ENCODE data around the gene SLC22A5. TPM values are rescaled to one million over a fixed set of nuclear protein-coding genes. Genes with fewer than 3 reads are reported as not detected.

SLC22A5 gene
- polyA plus RNA-seq, 3 donors: 50.9 to 66.9 (median 53.4) TPM

DNA sequence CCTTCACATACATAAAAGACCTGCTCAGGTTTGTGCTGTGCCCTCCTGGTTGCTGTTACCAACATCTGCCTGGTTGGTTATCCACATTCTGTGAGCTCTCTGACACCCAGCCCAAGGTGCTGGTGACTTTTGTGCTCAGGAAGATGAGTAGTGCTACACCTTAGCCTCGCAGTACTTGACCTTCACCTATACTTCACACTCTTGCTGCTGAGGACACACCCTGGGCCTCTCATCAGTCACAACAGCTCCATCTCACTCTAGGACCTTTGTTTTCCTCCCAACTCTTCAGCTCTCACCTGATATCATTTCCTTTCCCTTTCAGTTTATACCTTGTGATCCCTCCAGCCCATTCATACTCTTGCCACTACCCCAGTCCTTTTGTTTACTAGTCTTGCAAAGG lies 10.7 kb upstream of the SLC22A5 start:
- no peak for DNase-seq

DNA sequence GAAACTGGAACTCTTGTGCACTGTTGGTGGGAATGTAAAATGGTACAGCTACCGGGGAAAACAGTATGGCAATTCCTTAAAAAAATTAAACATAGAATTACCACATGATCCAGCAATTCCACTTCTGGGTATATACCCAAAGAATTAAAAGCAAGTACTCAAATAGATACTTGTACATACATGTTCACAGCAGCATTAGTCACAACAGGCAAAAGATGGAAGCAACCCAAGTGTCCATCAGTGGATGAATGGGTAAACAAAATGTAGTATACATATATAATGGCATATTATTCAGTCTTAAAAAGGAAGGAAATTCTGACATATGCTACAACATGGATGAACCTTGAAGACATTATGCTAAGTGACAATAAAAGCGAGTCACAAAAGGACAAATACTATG lies 7.4 kb upstream of the SLC22A5 start:
- DNase-seq: no peak

DNA sequence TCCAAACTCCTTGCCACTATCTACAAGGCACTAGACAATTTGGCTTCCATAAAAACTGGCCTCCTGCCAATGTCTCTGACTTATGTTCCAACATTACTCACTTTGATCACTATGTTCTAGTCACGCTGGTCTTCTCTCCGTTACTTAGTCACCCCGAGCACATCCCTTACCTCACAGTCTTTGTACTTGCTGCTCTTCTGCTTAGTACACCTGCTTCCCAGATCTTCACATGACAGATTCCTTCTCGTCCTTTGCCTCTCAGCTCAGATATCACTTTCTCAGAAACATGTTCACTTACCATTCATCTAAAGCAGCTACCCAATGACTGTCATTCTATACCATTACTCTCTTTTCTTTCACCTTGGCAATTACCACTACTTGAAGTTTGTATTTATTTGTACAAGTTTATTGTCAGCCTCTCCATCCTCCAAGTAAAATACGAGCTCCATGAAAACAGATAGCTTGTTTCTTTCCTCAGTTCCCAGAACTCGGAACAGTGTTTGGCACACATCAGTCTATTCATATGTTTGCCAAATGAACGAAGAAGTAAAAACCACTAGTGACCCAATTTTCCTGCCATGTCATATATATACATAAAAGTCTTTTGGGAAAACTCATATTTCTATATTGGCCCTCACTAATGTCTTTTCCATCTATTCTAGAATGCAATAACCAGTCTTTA lies 5.9 kb upstream of the SLC22A5 start:
- DNase-seq: no peak

DNA sequence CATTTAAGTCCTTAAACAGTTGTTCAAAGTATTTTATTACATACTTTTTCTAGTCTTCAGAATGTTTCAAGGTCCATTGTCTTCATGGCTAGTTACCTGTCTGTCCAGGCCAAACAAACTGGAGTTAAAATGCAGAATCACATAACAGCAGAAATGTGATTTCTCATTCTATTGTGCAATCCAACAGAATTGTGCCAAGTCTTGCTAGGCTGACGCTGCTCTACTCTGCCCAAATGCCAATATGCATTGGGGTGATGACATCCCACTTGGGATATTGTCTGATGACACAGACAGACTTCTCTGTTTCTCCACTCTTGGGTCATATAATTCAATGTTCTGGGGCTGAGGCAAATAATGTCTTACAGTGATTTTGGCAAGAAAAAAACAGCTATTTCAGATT lies 5.2 kb upstream of the SLC22A5 start:
- no peak for DNase-seq

DNA sequence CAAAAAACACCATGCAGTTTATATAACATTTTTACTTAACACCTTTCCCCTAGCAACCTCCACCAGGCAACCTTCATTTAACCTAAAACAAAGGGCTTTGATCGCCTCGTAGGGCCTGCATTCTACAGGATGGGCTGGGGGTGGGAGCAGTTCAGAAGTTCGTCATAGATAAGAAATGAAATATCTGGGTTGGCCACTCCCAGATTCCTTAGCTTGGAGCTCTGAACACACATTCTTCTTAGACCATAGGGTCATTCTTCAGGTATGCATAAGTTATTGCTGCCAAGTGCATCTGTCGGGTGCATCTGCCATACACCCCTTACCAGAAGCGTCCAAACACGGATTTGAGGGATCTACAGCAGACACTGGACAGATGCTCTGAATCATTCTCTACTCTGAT lies 4.3 kb upstream of the SLC22A5 start:
- DNase-seq: no peak

DNA sequence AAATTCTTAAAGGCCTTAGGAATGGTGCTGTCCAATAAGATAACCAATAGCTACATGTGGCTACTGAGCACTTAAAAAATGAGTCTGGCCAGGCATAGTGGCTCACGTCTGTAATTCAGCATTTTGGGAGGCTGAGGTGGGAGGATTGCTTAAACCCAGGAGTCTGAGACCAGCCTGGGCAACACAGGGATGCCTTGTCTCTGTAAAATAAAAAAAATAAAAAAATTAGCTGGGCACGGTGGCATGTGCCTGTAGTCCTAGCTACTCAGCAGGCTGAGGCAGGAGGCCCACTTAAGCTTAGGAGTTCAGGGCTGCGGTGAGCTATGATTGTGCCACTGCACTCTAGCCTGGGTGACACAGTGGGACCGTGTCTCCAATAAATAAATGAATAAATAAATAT lies 1.3 kb upstream of the SLC22A5 start:
- DNase-seq: no peak

DNA sequence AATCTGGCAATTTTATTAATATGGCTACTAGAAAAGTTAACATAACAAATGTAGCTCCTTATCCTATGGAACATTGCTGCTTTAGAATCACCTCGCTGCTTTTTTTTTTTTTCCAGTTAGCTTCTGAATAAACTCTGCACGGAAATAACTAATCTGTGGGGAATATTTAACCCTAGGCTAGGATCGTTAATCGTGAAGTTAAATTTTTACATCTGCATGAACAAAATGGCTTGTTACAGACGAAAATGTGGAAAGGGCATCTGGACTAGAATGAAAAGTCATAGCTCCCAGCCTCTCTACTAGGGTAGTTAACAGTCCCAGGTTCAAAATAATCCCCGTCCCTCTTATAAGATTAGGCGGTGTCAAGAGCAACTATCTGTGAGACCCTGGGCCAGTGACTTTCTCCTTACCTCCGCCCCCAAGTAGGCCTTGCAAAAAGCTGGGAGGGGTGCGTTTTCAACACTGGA lies 470 bp upstream of the SLC22A5 start:
- DNase-seq: peak; percentile 58

DNA sequence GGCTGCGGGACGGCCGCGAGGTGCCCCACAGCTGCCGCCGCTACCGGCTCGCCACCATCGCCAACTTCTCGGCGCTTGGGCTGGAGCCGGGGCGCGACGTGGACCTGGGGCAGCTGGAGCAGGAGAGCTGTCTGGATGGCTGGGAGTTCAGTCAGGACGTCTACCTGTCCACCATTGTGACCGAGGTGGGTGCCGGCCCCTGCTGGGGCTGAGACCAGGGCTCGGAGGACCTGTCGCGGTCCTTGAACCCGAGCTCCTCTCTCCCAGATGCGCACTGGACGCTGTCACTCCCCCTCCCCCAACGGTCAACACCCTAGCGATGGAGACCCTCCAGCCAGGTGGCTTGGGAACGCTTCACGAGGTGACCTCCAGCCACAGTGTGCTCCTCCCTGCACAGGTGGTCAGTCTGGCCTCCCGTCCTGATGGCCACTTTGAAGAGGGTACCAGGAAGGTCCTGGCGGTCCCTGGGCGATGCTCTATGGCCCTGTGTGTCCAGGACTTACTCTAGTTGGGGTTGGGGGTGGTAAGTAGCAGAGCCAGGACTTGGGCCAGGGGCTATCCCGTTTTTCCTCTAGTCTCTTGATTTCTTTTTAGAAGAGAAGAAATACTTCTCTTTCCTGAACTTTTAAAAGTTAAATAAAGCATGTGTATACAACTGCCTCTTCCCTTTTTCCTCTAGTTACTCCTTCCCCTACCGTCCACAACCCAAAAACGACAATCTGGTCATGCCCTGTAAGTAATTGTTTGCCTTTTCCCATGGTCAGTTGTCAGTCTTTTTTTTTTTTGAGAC lies 866 bp downstream of the SLC22A5 start:
- DNase-seq: no peak

DNA sequence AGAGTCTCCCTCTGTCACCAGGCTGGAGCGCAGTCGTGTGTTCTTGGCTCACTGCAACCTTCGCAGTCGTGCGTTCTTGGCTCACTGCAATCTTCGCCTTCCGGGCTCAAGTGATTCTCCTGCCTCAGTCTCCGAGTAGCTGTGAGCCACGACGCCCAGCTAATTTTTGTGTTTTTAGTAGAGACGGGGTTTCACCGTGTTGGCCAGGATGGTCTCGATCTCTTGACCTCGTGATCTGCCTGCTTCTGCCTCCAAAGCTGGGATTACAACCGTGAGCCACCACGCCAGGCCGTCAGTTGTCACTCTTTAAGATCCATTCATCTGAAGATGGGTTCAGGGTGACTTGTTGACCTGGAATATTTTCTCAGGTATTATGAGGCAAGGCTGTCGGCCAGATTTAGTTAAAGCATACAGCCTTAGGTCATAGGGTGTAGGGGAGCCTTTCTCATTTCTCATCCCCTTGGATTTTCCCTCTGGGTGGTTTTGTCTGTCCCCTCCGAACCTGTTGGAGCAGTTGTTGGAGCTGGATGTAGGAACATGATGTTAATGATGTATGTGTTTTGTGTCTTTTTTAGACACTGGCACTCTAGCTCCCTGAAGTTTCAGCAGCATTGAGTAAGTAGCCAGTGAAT lies 1.6 kb downstream of the SLC22A5 start:
- DNase-seq: no peak

DNA sequence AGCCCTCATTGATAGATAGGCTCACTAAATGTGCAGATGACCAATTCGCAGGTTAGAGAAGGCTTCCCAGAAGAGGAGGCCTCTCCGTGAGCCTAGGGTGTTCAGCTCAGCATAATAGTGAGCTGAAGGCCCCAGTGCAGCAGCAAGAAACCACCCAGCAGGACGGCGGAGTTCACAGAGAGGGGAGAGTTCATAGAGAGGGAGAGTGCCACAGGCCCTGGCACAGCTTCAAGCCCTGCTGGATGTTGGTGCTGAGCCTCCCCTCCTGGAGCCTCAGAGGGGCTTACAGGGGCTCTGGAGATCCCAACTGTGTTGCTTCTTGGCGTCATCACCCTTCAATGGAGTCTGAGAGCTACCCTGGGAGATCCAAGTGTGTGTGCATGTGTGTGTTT lies 2.1 kb downstream of the SLC22A5 start:
- no peak for DNase-seq

DNA sequence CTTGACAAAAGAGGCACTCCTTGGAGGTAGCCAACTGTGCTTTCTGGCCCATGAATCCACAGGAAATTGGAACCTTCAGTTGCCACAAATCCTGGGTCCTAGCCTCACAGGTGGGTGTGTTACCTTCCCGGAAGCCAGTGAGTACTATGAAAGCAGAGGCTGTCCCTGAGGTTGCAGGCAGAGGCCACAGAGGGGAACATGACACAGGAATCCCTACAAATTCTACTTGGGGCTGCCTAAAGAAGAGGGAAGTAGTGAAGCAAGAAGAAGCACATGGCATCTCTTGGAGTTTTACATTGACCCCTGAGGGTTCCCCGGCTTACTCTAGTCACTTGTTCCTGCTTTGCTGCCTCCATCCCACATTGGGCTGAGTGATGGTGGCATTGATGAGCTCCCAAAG lies 2.6 kb downstream of the SLC22A5 start:
- DNase-seq: no peak

DNA sequence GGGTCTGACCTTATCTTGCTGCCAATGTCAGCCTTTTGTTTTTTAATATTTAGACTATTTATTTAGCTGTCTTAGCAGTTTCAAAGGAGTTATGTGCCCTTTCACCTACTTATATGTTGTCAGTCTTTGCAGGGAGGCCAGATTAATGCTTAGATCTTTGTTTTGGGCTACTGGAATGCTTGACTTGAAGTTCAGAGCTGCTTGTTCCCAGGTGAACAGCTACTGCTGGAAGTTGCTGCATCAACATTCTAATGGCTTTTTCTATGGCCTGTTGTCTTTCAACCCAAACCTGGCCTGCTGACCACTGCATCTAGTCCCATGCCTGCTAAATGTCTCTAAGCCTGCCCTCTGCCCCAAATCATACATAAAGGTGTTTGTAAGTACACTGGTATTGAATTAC lies 3.0 kb downstream of the SLC22A5 start:
- no peak for DNase-seq

DNA sequence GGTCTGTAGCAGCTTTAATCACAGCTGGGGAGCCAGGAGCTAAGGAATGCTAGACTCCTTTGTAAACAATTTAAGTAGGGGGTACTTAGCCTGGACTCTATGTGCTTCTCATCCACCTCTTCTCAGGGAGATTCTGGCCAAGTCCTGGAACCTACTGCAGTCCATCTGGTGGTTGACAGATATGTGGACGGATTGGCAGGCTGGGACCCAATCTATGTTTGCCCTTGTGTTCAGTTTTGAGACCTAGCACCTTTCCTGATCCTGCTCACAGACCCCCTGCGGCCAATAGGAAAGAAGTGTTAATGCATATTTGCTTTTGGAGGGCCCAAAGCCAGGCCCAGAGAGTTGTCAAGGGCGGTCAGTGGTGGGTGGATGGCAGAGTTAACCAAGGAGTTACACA lies 6.4 kb downstream of the SLC22A5 start:
- DNase-seq: no peak

DNA sequence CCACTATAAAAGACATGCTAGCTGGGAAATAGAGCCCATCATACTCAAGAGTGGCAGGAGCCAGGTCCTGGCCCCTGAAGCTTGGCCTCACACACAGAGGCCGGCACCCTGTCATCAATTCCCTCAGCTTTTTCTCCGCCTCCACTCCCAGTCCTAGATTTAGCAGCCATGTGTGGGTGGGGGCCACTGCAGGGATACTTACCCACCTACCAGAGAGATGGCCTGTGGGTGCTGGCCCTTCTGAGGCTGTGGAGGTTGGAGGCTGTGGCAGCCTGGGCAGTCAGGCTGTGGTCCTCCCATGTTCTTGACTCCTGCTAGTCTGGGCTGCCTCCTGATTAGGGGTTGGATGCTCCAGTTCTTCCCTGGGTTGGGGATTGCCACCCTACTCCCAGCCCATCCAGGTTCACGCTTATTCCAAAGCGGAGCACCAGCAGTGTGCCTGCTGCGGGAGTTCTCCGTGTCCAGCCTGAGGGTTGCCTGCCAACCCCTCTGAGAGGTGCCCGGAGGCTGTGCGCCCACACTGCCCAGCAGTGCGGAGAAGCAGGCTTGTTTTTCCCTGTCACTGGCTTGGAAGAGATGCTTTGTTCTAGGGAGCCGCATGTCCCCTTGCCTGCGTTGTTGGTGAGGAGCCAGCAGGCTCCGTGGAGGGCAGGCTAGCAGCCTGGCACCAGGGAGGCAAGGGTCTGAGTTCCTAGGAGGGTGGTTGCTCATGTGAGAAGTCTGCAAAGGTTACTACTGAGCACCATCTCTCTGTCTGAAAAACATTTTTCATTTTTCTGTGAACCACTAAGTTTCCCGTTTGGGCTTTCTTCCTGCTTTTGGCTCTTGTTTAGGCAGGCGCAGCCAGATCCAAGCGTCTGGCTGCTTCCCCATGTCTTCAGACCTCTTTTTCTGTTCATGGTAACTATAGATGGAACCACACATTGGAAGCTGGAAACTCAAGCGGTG lies 7.5 kb downstream of the SLC22A5 start:
- no peak for DNase-seq

DNA sequence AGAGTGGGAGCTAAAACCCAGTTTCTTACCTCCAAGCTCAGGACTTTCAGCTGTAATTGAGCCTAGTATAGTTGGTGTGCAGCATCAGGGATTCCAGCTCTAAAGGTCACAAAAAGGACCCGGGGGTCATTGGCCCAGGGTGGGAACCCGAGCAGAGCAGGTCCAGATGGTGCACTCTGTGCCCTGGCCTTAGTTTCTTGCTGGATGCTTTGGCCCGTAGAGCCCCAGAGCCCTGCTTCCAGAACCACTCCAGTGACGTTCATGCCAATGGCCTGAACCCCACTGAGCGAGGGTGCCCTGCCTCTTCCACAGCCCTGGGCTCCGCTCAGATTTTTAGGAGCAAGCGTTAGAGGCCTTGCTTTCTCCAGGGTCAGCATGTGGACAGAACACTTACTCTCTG lies 8.2 kb downstream of the SLC22A5 start:
- no peak for DNase-seq

DNA sequence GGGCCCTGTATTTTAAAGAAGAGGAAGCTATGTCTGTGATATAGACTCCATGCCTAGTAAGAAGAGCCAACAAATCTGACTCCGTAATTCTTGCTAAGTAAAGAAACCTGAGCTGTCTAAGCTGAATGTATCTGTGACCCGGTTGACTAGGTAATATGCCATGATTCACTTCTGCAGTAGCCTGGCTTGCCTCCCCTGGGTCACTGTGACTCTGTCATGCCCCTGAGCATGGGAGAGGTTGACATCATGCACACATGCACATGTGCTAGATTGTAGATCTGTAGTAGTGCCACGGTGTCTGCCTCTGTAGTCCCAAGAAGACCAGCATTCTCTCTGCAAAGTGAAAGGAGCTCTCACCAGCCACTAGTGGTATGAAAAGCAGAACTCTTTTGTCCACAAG lies 9.1 kb downstream of the SLC22A5 start:
- DNase-seq: no peak

DNA sequence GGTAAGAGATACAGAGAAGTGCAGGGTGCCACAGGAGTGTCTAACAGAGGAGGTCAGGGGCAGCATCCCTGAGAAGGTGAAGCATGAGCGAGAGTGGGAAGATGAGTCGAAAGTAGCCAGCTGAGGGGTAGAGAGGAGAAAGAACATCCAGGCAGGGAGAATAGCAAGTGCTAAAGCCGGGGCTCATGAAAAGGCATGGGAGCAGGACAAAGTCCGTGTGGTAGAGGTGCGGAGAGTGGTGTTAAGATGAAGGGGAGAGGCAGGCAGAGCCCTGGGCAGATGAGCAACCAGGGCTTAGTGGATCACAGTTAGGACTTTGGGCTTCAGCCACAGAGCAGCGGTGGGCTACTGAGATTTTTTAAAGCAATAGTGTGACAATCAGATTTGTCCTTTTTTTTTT lies 10.5 kb downstream of the SLC22A5 start:
- DNase-seq: no peak

DNA sequence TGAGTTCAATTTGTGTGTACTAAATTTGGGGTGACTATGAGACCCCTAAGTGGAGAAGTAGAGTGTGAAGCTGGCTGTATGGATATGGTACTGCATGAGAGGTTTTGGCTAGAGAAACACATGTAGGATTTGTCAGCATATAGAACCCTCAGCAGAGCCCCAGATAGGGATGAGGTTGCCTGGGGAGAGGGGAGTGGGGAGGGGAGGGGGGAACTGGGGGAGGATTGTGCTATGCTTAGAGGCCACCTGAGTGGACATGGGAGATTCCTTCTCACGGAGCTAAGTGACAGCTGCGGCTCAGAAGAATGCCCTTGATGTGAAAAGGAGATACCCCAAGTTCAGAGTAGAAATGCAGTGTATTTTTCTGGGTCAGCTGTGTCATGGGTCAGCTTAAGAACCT lies 11.2 kb downstream of the SLC22A5 start:
- no peak for DNase-seq

DNA sequence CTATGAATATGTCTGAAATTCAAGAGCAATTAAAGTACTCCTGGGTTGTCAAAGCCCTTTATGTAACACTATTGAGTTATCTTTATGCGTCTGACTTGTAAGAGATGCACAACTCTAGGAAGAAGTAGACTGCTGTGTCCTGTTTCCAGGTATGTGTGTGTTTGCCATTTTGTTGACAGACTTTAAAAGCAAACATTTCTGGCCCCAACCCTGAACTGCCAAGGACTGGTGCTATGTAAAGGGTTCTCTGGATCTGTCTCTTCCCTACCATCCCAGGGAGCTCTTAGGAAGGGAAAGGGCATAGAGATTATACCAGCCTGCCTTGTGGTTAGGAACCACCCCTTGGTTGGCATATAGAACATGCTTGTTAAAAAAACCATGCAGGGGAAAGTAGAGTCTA lies 12.1 kb downstream of the SLC22A5 start:
- no peak for DNase-seq

DNA sequence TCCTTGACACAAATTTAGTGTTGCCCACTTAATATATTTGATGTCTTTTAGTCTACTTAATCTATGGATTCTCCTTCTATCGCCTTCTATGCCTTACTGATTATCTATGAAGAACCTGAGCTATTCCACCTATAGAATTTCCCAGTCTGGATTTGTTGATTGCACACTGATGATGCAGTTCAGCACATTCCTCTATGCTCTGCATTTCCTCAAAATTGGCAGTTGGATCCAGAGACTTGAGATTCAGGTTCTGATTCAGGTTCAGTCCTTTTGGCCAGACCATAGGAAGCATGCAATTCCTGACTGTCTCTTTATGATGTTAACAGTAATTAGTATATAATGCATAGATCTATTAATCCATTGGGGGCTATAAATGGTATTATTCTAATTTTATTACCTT lies 13.8 kb downstream of the SLC22A5 start:
- no peak for DNase-seq

DNA sequence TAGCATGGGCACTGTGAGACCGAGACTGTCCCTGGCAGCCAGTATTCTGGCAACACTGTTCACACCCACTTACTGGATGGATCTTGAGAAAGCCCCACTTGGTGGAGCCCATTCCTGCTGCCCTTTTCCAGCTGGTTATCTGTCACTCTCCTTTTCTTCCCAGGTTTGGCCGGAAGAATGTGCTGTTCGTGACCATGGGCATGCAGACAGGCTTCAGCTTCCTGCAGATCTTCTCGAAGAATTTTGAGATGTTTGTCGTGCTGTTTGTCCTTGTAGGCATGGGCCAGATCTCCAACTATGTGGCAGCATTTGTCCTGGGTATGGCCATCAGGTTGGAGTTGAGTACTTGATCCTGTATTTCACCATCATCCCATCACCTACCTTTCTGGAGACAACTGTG lies 14.5 kb downstream of the SLC22A5 start:
- DNase-seq: no peak

DNA sequence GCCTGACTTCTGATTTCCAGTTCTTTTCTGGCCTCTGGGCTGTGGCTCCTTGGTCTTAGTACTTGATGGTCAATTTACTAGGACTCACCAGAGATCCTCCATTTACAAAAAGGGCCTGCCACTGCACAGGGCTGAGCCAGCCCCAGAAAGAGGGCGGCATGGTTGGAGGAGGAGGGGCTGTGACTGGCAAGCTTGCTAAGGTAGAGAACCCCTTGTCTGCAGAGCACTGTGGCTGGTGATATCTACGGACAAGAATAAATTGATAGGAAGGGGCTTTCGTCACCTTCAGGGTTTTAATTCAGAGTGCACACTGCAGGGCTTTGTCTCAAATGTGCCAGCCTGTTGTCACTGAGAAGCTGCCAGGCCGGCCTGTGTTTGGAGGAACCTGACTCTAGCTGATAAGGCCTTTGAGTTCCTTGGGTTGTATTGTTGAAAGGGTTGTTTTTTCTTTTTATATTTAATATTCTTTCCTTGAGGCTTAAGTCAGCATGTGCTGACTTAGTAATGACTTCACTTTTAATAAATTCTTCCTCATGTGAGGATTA lies 15.1 kb downstream of the SLC22A5 start:
- no peak for DNase-seq
